Activated B cell treated with CpG ODN at 0.5 μM for 24 hours (primary cell): ENCODE data around the gene NAV1. TPM values are rescaled to one million over a fixed set of nuclear protein-coding genes. Genes with fewer than 3 reads are reported as not detected.

Experiments used
- ATAC-seq: fragments of 200-7000 bp; cut with Tn5 transposase; one replicate; pipeline ENCODE4 v1.10.0; 2021; ENCODE audit warnings: low read depth, mild to moderate bottlenecking, moderate library complexity
- CTCF ChIA-PET: fragments of 350-600 bp; sonication (Branson Sonifier 250); formaldehyde crosslinking; loops from one replicate; lab custom pipeline; 2021; ENCODE audit warnings: antibody characterized with exemption; lab: Charles Lee
- POLR2A ChIA-PET: fragments of 350-600 bp; sonication (Branson Sonifier 250); formaldehyde crosslinking; loops from one replicate; lab custom pipeline; 2021; ENCODE audit warnings: antibody characterized with exemption; lab: Charles Lee
- DNase-seq: peaks from one replicate; pipeline ENCODE4 v3.0.0; 2022
- H3K27ac Mint-ChIP-seq: one replicate; pipeline ENCODE4 v1.8.0; 2020; ENCODE audit warnings: mixed read lengths
- H3K27me3 Mint-ChIP-seq: one replicate; pipeline ENCODE4 v1.8.0; 2021; ENCODE audit warnings: mixed read lengths
- H3K36me3 Mint-ChIP-seq: one replicate; pipeline ENCODE4 v1.8.0; 2021; ENCODE audit warnings: low read depth, mixed read lengths
- H3K4me1 Mint-ChIP-seq: one replicate; pipeline ENCODE4 v1.8.0; 2021; ENCODE audit warnings: mixed read lengths
- H3K4me3 Mint-ChIP-seq: one replicate; pipeline ENCODE4 v1.8.0; 2020; ENCODE audit warnings: mild to moderate bottlenecking, mixed read lengths
- H3K9me3 Mint-ChIP-seq: one replicate; pipeline ENCODE4 v1.8.0; 2020; ENCODE audit warnings: mixed read lengths
- intact Hi-C: fragments of 100-400 bp; cut with micrococcal nuclease; formaldehyde crosslinking; loops from one replicate; pipeline ENCODE4 v1.15.1; 2024
- total RNA-seq: library from RNA; stranded (reverse); gene quantifications from 2 replicates; pipeline ENCODE4 v1.2.3, GENCODE V29; 2022
- TF ChIP-seq, protein P1 (sequence below): fragments of 200-600 bp; IDR thresholded peaks from one replicate; pipeline ENCODE4 v1.8.0; 2022; ENCODE audit warnings: antibody characterized with exemption, mild to moderate bottlenecking

NAV1 gene
- total RNA-seq, 1 donor from 2014 or later = 2.0 TPM

DNA sequence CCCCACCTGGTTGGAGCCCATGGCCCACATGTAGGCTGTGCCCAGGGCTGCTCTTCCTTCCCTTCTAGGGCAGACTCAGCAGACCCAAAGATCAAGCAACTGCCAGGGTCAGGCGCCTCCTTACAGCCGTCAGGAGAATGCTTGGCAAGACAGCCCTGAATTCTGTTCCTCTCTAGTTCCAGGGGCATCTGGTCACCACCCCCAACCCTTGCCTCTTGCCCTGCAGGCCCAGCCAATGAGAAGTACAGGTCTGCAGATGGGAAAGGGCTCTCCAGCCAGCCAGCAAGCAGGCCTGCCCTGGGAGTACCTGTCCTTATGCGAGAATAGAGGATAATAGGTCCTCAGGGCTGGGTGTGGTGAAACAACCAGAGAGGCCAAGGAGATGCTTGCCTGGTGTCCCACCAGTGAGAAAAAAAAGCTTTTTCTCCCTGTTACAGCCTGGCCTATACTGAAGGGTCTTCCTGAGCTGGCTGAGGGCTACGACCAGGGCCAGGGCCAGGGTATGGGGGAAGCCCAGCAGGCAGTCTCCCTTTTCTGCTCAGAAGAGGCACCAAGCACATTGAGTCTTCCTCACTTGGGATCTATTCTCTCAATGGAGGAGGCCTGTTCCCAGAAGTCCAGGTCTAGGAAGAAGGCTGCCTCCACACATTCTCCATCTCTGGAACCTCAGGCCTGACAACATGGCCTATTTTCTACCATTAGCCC lies 31.4 kb downstream of the NAV1 start:
- TF ChIP-seq, protein P1, sequence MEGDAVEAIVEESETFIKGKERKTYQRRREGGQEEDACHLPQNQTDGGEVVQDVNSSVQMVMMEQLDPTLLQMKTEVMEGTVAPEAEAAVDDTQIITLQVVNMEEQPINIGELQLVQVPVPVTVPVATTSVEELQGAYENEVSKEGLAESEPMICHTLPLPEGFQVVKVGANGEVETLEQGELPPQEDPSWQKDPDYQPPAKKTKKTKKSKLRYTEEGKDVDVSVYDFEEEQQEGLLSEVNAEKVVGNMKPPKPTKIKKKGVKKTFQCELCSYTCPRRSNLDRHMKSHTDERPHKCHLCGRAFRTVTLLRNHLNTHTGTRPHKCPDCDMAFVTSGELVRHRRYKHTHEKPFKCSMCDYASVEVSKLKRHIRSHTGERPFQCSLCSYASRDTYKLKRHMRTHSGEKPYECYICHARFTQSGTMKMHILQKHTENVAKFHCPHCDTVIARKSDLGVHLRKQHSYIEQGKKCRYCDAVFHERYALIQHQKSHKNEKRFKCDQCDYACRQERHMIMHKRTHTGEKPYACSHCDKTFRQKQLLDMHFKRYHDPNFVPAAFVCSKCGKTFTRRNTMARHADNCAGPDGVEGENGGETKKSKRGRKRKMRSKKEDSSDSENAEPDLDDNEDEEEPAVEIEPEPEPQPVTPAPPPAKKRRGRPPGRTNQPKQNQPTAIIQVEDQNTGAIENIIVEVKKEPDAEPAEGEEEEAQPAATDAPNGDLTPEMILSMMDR = no peak
- Mint-ChIP-seq H3K4me1 (no peaks in the 10 kb centered on the region), H3K36me3 (no peaks in the 10 kb centered on the region), H3K4me3 (no peak overlapping the region), H3K9me3 (no peaks in the 10 kb centered on the region), H3K27ac (no peak overlapping the region), H3K27me3 (no peaks in the 10 kb centered on the region)
- intact Hi-C loops = no loop called here
- ChIA-PET POLR2A (no interaction called here), CTCF (interaction anchor here (1.1 kb wide), 1 partner anchor 12 kb away, joined by 4 read pairs; no protein-coding TSS in a partner anchor)
- DNase-seq = no peak
- no peak for ATAC-seq

DNA sequence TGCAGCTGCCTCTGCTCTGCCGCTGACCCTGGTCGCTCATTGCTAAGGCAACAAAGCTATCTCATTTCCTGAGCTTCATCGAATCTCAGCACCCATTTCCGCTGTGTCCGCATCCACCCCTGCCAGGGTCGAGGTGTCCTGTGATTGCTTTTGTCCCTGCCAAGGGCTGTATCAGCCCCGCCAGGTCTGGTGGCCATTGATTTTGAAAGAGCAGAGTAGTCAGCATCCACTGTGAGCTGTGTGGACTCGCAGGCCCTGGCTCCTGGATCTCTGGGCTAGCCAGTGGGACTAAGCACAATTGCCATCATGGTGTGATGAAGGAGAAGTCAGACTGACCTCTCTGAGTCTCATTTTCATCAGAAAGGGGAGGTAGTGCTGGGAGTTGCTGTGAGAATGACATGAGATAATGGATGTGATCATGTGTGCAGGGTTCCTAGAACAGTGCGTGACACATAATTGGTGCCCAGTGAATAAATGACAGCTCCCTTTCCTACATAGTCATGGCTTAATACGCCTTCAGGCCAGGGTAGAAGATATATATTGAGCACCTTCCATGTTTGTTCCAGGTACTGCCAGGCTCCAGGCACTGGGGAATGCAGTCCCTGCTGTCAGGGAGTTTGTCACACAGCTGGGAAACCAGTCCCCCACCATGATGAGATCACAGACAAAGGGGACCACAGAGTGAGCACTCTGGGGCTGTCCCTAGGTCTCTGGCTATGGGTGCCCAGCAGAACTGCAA lies 32.1 kb downstream of the NAV1 start:
- H3K9me3 Mint-ChIP-seq = no peaks in the 10 kb centered on the region
- intact Hi-C loops = no loop called here
- H3K4me1 Mint-ChIP-seq = no peaks in the 10 kb centered on the region
- no peak overlapping the region for H3K4me3 Mint-ChIP-seq
- ATAC-seq (no peak), DNase-seq (no peak)
- TF ChIP-seq, protein P1 = no peak
- H3K27ac Mint-ChIP-seq = no peak overlapping the region
- H3K27me3 Mint-ChIP-seq = no peaks in the 10 kb centered on the region
- H3K36me3 Mint-ChIP-seq = no peaks in the 10 kb centered on the region
- CTCF ChIA-PET = interaction anchor here (1.1 kb wide), 1 partner anchor 13 kb away, joined by 4 read pairs; no protein-coding TSS in a partner anchor
- POLR2A ChIA-PET = no interaction called here

DNA sequence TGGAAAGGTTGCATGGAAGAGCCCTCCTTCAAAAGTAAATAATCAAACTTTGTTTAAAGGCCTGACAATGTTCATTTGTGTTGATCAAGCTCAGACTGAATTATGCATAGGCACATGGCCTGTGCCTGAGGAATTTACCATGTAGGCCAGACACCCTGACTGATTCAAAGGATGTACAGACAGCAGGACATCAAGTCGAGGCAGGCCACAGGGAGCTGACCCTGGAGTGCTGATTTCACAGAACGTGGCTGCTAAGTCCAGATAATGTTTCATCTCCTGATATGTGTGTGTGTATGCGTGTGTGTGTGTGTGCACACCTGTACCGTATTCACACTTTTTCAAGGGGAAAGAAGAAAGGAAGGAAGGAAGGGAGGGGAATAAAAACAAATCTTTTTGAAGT lies 34.1 kb downstream of the NAV1 start:
- H3K36me3 Mint-ChIP-seq = no peaks in the 10 kb centered on the region
- H3K4me1 Mint-ChIP-seq = no peaks in the 10 kb centered on the region
- TF ChIP-seq, protein P1 = no peak
- intact Hi-C loops = no loop called here
- no peak for ATAC-seq
- no peaks in the 10 kb centered on the region for H3K27me3 Mint-ChIP-seq
- POLR2A ChIA-PET = no interaction called here
- peaks cover 6% of the 10 kb centered on the region for H3K9me3 Mint-ChIP-seq
- CTCF ChIA-PET = interaction anchor here (1.2 kb wide), 1 partner anchor 11 kb away, joined by 4 read pairs; no protein-coding TSS in a partner anchor
- H3K4me3 Mint-ChIP-seq = no peak overlapping the region
- no peak for DNase-seq
- H3K27ac Mint-ChIP-seq = no peak overlapping the region

DNA sequence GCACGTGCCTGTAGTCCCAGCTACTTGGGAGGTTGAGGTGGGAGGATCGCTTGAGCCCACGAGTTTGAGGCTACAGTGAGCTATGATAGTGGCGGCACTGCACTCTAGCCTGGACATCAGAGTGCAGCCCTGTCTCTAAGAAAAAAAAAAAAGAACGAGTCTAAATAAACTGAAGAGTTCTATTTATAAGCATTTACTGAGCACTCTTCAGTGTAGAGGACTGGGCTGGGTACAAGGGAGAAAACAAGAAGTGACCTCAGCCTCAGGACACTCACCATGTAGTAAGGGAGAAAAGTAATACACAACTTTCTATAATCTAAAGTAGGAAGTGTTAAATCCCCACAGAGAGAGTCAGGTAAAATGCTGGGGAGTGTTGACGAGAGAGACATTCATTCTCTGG lies 35.0 kb downstream of the NAV1 start:
- TF ChIP-seq, protein P1 = no peak
- no peaks in the 10 kb centered on the region for H3K27me3 Mint-ChIP-seq
- DNase-seq (no peak), ATAC-seq (no peak)
- intact Hi-C loops = no loop called here
- H3K27ac Mint-ChIP-seq = no peak overlapping the region
- CTCF ChIA-PET = interaction anchor here (0.9 to 1.2 kb wide), 2 partner anchors 12 to 15 kb away, joined by 4 to 5 read pairs; no protein-coding TSS in a partner anchor
- no peak overlapping the region for H3K4me3 Mint-ChIP-seq
- peaks cover 6% of the 10 kb centered on the region for H3K9me3 Mint-ChIP-seq
- POLR2A ChIA-PET = no interaction called here
- no peaks in the 10 kb centered on the region for H3K36me3 Mint-ChIP-seq
- H3K4me1 Mint-ChIP-seq = no peaks in the 10 kb centered on the region

DNA sequence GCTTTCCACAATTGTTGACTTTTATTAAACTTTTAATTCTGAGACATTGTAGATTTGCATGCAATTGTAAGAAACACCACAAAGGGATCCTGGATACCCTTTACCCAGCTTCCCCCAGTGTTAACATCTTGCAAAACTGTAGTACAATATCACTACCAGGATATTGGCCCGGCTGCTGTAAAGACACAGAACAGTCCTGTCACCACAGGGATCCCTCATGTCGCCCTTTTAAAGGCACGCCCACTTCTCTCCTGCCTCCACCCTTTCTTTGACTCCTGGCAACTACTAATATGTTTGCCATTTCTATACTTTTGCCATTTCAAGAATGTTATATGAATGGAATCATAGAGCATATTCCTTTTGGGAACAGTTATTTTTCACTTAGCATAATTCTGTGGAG lies 37.0 kb downstream of the NAV1 start:
- DNase-seq = no peak
- ChIA-PET POLR2A (no interaction called here), CTCF (no interaction called here)
- intact Hi-C loops = no loop called here
- H3K4me1 Mint-ChIP-seq = no peaks in the 10 kb centered on the region
- peaks cover 7% of the 10 kb centered on the region for H3K27me3 Mint-ChIP-seq
- TF ChIP-seq, protein P1 = no peak
- H3K27ac Mint-ChIP-seq = no peak overlapping the region
- H3K4me3 Mint-ChIP-seq = no peak overlapping the region
- H3K9me3 Mint-ChIP-seq = peaks cover 6% of the 10 kb centered on the region
- no peak for ATAC-seq
- no peaks in the 10 kb centered on the region for H3K36me3 Mint-ChIP-seq
